Skeletal muscle satellite cell (primary cell): Measurements from ENCODE around the gene RNF157.
A peak's percentile ranks its signal among the peaks of the same experiment; 100 is the strongest.
"Not testable (repeated sequence)": the region's sequence is repeated elsewhere in the genome, so short reads cannot be mapped to it uniquely, and the experiment has no call there.

Source experiments
- H3K27me3 ChIP-seq: 2 replicates; pipeline ENCODE4 v1.7.0; 2013; ENCODE audit warnings: low read length; ENCODE audit not compliant: control insufficient read depth, insufficient read depth
- H3K36me3 ChIP-seq: 2 replicates; pipeline ENCODE4 v1.7.0; 2013; ENCODE audit warnings: mild to moderate bottlenecking, control low read depth, low read length; ENCODE audit not compliant: insufficient read depth
- H3K4me1 ChIP-seq: 2 replicates; pipeline ENCODE4 v1.7.0; 2013; ENCODE audit warnings: low read length; ENCODE audit not compliant: control insufficient read depth, insufficient read depth
- H3K4me2 ChIP-seq: 2 replicates; pipeline ENCODE4 v1.7.0; 2013; ENCODE audit warnings: mild to moderate bottlenecking, low read length
- H3K4me3 ChIP-seq: 2 replicates; pipeline ENCODE4 v1.7.0; 2013; ENCODE audit warnings: low read length
- H3K9ac ChIP-seq: 2 replicates; pipeline ENCODE4 v1.7.0; 2013; ENCODE audit warnings: mild to moderate bottlenecking, low read depth, low read length, moderate library complexity
- H3K9me3 ChIP-seq: replicated peaks from 2 replicates; pipeline ENCODE4 v1.7.0; 2013; ENCODE audit warnings: mild to moderate bottlenecking, control low read depth, low read length

Gene RNF157

GRCh38 chr17:76260669-76261068 lies 20.4 kb upstream of the RNF157 start:
- Histone ChIP-seq H3K9ac (no peak overlapping the region), H3K4me2 (no peak overlapping the region), H3K4me3 (no peak overlapping the region), H3K4me1 (peaks cover 21% of the 10 kb centered on the region), H3K36me3 (no peaks in the 10 kb centered on the region), H3K27me3 (no peaks in the 10 kb centered on the region), H3K9me3 (no peaks in the 10 kb centered on the region)

- no peaks in the 10 kb centered on the region for H3K27me3 ChIP-seq
- no peak overlapping the region for H3K4me3 ChIP-seq
- H3K36me3 ChIP-seq, result no peaks in the 10 kb centered on the region
- H3K4me2 ChIP-seq, result no peak overlapping the region
- H3K4me1 ChIP-seq, result peaks cover 21% of the 10 kb centered on the region
- no peak overlapping the region for H3K9ac ChIP-seq
- H3K9me3 ChIP-seq, result no peaks in the 10 kb centered on the region
These were observed 19.9 kb upstream of the RNF157 start for GRCh38 chr17:76260220-76260619.

- H3K27me3 ChIP-seq, H3K9ac ChIP-seq, H3K9me3 ChIP-seq, H3K4me3 ChIP-seq, H3K4me2 ChIP-seq, H3K36me3 ChIP-seq: not testable (repeated sequence)
- H3K4me1 ChIP-seq, result peaks cover 17% of the 10 kb centered on the region
These were observed 16.2 kb upstream of the RNF157 start for GRCh38 chr17:76256430-76257050.

- H3K27me3 ChIP-seq, result no peaks in the 10 kb centered on the region
- peaks cover 19% of the 10 kb centered on the region for H3K4me1 ChIP-seq
- no peak overlapping the region for H3K4me3 ChIP-seq
- H3K9ac ChIP-seq, result no peak overlapping the region
- no peaks in the 10 kb centered on the region for H3K36me3 ChIP-seq
- H3K4me2 ChIP-seq, result no peak overlapping the region
- no peaks in the 10 kb centered on the region for H3K9me3 ChIP-seq
These were observed 15.6 kb upstream of the RNF157 start for GRCh38 chr17:76255801-76256429.

- Histone ChIP-seq H3K4me1 (peaks cover 19% of the 10 kb centered on the region), H3K36me3 (no peaks in the 10 kb centered on the region), H3K9ac (no peak overlapping the region), H3K4me2 (no peak overlapping the region), H3K4me3 (no peak overlapping the region), H3K27me3 (no peaks in the 10 kb centered on the region), H3K9me3 (no peaks in the 10 kb centered on the region)
These were observed 14.0 kb upstream of the RNF157 start for GRCh38 chr17:76254275-76254674.

- Histone ChIP-seq H3K36me3 (no peaks in the 10 kb centered on the region), H3K4me1 (peaks cover 19% of the 10 kb centered on the region), H3K9me3 (no peaks in the 10 kb centered on the region), H3K4me3 (no peak overlapping the region), H3K4me2 (no peak overlapping the region), H3K27me3 (no peaks in the 10 kb centered on the region), H3K9ac (no peak overlapping the region)
These were observed 13.5 kb upstream of the RNF157 start for GRCh38 chr17:76253841-76254240.

- H3K4me1 ChIP-seq, result peaks cover 19% of the 10 kb centered on the region
- H3K9me3 ChIP-seq, H3K4me2 ChIP-seq, H3K9ac ChIP-seq, H3K27me3 ChIP-seq, H3K4me3 ChIP-seq, H3K36me3 ChIP-seq: not testable (repeated sequence)
These were observed 12.9 kb upstream of the RNF157 start for GRCh38 chr17:76252967-76253766.

GRCh38 chr17:76252040-76252954 lies 12.0 kb upstream of the RNF157 start:
- peaks cover 19% of the 10 kb centered on the region for H3K4me1 ChIP-seq
- peak overlapping the region; percentile 26 for H3K4me2 ChIP-seq
- H3K36me3 ChIP-seq, result no peaks in the 10 kb centered on the region
- no peak overlapping the region for H3K4me3 ChIP-seq
- no peaks in the 10 kb centered on the region for H3K9me3 ChIP-seq
- H3K9ac ChIP-seq, result peak overlapping the region; percentile 61
- no peaks in the 10 kb centered on the region for H3K27me3 ChIP-seq

- Histone ChIP-seq H3K4me1 (peaks cover 19% of the 10 kb centered on the region), H3K27me3 (peaks cover 2% of the 10 kb centered on the region), H3K9me3 (no peaks in the 10 kb centered on the region), H3K9ac (peak overlapping the region; percentile 0), H3K36me3 (no peaks in the 10 kb centered on the region), H3K4me2 (no peak overlapping the region), H3K4me3 (no peak overlapping the region)
These were observed 11.3 kb upstream of the RNF157 start for GRCh38 chr17:76251478-76252039.

GRCh38 chr17:76250141-76250540 lies 9.8 kb upstream of the RNF157 start:
- H3K4me2 ChIP-seq, result no peak overlapping the region
- peaks cover 10% of the 10 kb centered on the region for H3K27me3 ChIP-seq
- H3K9ac ChIP-seq, result no peak overlapping the region
- no peak overlapping the region for H3K4me3 ChIP-seq
- H3K4me1 ChIP-seq, result peaks cover 19% of the 10 kb centered on the region
- no peaks in the 10 kb centered on the region for H3K9me3 ChIP-seq
- no peaks in the 10 kb centered on the region for H3K36me3 ChIP-seq
